Putamen (tissue), 1 donor: ENCODE data around the gene TIGAR.
A peak's percentile ranks its signal among the peaks of the same experiment; 100 is the strongest.

Experiments
- DNase-seq: peaks from one replicate; pipeline ENCODE4 v3.0.0-alpha.2; 2016; ENCODE audit warnings: low spot score

The TIGAR gene

GRCh38 chr12:4320853-4321701 is at the start of gene TIGAR:
TSS of gene TIGAR (plus strand) at chr12:4321213. CDS start at chr12:4321272, 59 bp downstream.
- DNase-seq: peak; percentile 97

- peak; percentile 52 for DNase-seq
Measured at GRCh38 chr12:4271717-4272423, 49.1 kb upstream of the TIGAR start.

- DNase-seq: no peak
Measured at GRCh38 chr12:4272424-4273272, 48.4 kb upstream of the TIGAR start.

- no peak for DNase-seq
Measured at GRCh38 chr12:4273273-4273651, 47.8 kb upstream of the TIGAR start.

GRCh38 chr12:4273652-4274395 is 47.2 kb upstream of the TIGAR start, which contains the start of gene CCND2:
TSS of gene CCND2 (plus strand) at chr12:4273762. CDS start at chr12:4274041, 279 bp downstream.
- peak; percentile 82 for DNase-seq

GRCh38 chr12:4274396-4275015 is 46.5 kb upstream of the TIGAR start:
- no peak for DNase-seq

GRCh38 chr12:4275016-4275869 is 45.8 kb upstream of the TIGAR start:
- DNase-seq: no peak

- no peak for DNase-seq
Measured at GRCh38 chr12:4275870-4276301, 45.1 kb upstream of the TIGAR start.

GRCh38 chr12:4276524-4277204 is 44.3 kb upstream of the TIGAR start:
- peak; percentile 84 for DNase-seq

GRCh38 chr12:4277205-4277543 is 43.8 kb upstream of the TIGAR start:
- no peak for DNase-seq

GRCh38 chr12:4277857-4278256 is 43.2 kb upstream of the TIGAR start:
- no peak for DNase-seq

- DNase-seq: no peak
Measured at GRCh38 chr12:4278329-4279197, 42.5 kb upstream of the TIGAR start.

GRCh38 chr12:4279198-4279690 is 41.8 kb upstream of the TIGAR start:
- no peak for DNase-seq

GRCh38 chr12:4280351-4281163 is 40.5 kb upstream of the TIGAR start:
- DNase-seq: no peak

GRCh38 chr12:4281173-4281654 is 39.8 kb upstream of the TIGAR start:
- no peak for DNase-seq

GRCh38 chr12:4282103-4282891 is 38.7 kb upstream of the TIGAR start:
- no peak for DNase-seq
